ENCODE results near the gene MBOAT7.

Gene MBOAT7

DNA sequence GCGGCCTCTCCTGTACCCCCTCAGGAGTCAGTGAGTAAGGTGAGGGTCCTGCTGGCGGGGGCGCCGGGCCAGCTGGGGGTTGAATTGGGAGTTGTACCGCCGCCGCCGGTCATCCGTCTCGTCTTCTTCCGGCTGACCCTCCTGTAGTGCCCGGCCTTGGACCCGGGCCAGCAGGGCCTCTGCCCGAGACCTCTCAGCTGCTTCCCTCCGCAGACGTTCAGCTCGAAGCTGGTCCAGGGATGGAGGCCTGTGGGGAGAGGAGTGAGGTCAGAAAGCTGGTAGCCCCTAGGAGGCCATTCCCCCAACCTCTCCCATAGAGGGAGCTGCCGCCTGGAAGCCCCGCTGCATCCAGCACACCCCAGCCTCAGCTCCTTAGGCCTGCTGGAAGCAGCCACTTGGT, 33.7 kb downstream of the MBOAT7 start:
- TF ChIP-seq, protein P1, sequence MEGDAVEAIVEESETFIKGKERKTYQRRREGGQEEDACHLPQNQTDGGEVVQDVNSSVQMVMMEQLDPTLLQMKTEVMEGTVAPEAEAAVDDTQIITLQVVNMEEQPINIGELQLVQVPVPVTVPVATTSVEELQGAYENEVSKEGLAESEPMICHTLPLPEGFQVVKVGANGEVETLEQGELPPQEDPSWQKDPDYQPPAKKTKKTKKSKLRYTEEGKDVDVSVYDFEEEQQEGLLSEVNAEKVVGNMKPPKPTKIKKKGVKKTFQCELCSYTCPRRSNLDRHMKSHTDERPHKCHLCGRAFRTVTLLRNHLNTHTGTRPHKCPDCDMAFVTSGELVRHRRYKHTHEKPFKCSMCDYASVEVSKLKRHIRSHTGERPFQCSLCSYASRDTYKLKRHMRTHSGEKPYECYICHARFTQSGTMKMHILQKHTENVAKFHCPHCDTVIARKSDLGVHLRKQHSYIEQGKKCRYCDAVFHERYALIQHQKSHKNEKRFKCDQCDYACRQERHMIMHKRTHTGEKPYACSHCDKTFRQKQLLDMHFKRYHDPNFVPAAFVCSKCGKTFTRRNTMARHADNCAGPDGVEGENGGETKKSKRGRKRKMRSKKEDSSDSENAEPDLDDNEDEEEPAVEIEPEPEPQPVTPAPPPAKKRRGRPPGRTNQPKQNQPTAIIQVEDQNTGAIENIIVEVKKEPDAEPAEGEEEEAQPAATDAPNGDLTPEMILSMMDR (IDR thresholded peaks at IDR 0.05; ENCODE audit: low read depth, low read length, missing control alignments), result no peak
- no peak overlapping the region for H3K4me3 ChIP-seq (replicated peaks; ENCODE audit: low read depth, low read length)
- DNase-seq (ENCODE audit: extremely low read depth, low read depth), result no peak

DNA sequence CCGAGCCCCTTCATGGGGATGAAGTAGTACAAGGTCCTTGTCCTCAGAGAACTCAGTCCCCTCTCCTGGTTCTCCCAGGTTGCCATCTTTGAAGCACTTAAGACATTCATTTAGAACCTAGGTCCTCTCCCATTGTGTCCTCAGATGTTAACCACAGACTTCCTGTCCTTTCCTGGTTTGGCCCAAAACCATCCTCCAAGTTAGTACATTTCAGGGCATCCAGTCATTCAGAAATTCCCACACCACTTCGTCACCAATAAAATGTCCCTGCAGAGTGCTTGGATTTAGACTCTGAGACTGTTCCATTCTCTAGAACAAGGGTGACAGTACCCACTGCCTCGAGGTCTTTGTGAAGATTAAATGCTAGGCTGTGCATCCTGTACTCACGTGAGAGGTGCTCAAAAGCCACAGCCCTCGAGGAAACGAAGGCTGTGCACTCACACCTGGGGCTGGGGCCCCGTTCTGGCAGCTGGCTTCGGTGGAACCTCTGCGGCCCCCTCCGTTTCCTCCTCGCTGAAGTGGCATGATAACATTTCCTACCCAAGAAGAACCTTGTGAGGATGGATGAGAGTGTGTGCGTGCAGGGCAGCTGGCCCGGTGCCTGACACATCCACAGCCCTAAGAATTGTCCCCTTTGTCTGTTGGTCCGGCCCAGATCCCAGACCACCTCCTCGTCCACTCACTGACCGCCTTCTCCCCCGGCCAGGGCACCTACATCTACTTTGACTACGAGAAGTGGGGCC, 34.6 kb downstream of the MBOAT7 start:
- TF ChIP-seq, protein P1 (IDR thresholded peaks at IDR 0.05; ENCODE audit: low read depth, low read length, missing control alignments), result no peak
- no peak overlapping the region for H3K4me3 ChIP-seq (replicated peaks; ENCODE audit: low read depth, low read length)
- DNase-seq (ENCODE audit: extremely low read depth, low read depth), result no peak

DNA sequence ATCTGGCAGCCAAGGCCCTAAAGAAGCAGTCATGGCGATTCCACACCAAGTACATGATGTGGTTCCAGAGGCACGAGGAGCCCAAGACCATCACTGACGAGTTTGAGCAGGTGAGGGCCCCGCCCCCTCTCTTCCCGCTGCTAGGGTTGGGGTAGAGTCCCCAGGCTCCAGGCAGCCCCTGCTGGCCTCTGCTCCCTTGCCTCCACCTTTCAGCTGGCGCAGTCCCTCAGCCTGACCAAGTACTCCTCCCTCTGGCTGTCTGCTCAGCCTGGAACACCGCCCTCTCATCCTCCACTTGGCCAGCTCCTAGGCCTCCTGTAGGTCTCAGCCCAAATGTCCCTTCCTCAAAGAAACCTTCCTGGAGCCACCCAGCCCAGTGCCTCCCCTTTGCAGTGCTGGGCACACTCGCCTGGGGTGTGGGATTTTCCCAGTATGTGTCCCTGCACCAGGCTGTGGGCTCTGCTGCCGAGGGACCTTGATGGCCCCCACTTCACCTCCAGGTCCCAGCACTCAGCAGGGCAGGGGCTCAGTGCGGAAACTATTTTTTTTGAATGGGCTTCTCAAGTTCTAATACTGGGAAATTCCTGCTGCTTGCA, 35.6 kb downstream of the MBOAT7 start:
- TF ChIP-seq, protein P1 (IDR thresholded peaks at IDR 0.05; ENCODE audit: low read depth, low read length, missing control alignments), result no peak
- no peak overlapping the region for H3K4me3 ChIP-seq (replicated peaks; ENCODE audit: low read depth, low read length)
- DNase-seq (ENCODE audit: extremely low read depth, low read depth), result no peak

- H3K4me3 ChIP-seq (replicated peaks; ENCODE audit: low read depth, low read length), result no peak overlapping the region
- DNase-seq (ENCODE audit: extremely low read depth, low read depth), result no peak
- TF ChIP-seq, protein P1 (IDR thresholded peaks at IDR 0.05; ENCODE audit: low read depth, low read length, missing control alignments), result no peak
Measured at GRCh38 chr19:54152878-54153524, 36.4 kb downstream of the MBOAT7 start.

GRCh38 chr19:54152267-54152666, 37.1 kb downstream of the MBOAT7 start:
- no peak overlapping the region for H3K4me3 ChIP-seq (replicated peaks; ENCODE audit: low read depth, low read length)
- TF ChIP-seq, protein P1 (IDR thresholded peaks at IDR 0.05; ENCODE audit: low read depth, low read length, missing control alignments), result no peak
- DNase-seq (ENCODE audit: extremely low read depth, low read depth), result no peak

DNA sequence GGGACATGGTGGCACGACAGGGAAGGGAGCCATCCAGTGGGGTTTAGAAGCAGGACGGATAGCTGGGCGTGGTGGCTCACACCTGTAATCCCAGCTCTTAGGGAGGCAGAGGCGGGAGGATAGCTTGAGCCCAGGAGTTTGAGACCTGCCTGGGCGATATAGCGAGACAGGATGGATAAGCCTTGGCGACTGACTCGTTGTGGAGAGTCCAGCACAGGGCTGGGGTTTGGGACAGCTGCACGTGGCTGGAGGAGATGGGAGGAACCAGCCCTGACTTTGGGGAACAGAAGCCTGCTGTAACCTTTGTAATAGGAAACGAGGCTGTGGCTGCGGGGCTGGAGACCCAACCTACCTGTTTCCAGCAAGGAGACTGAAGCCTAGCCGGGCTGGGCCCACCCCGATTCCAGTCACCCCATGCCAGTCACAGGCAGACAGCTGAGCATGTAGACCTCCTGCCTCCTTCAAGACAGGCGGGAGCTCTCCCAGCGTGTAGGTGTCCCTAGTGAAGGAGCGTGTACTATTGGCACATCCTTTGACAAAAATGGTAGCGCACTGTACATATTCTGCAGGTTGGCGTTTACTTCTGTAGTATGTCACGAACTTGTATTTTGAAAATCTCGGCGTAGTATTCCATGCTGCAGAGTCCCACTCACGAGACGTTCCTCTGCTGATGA, 37.9 kb downstream of the MBOAT7 start:
- no peak for DNase-seq (ENCODE audit: extremely low read depth, low read depth)
- no peak overlapping the region for H3K4me3 ChIP-seq (replicated peaks; ENCODE audit: low read depth, low read length)
- TF ChIP-seq, protein P1 (IDR thresholded peaks at IDR 0.05; ENCODE audit: low read depth, low read length, missing control alignments), result no peak
